NCI-H2227 (cell line): ENCODE results near the gene KDM4D.
"Not testable (repeated sequence)": the region's sequence is repeated elsewhere in the genome, so short reads cannot be mapped to it uniquely, and the experiment has no call there.

ENCODE experiments used
- DNase-seq: peaks from one replicate; lab custom pipeline; 2025; ENCODE audit not compliant: unreplicated experiment; lab: John Stamatoyannopoulos, UW

The KDM4D gene

DNA sequence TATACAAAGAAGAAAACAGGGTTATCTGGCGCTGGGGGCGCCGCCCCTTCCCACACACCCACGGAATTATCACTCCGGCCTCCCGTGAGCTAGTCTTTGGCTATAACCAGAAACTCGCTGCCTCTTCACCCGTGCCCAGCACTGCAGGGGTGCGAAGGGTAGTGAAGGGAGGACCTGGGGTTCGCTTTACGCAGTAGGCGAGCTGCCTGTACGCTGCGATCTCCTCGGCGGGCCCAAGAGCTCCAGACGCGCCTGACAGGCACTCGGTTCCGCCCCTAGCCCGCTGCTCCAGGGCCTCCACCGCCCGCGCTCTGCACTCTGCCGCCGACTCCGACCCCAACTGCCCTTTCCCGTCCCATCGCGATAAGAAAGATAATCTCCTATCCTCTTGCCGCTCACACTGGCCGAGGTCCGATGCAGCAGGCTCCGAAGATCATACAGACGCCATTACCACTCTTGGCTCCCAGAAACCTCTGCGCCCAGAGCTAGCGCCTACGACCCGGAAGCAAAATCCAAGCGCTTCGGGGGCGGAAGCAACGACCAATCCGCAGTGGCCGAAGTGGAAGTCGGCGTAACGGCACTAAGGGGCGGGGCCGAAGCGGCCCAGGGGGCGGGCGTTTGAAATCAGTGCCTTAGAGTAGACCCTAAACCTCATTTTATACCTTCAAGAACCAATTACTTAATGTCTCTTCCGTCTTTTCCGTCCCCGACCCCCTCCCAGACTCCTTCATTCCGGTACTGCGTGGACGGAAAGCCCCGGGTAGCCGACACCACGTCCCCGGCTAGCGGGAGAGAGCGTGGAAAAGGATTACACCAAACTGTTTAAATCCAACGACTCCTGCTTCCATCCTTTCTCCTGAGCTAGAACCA is at the start of gene KDM4D, which contains the start of gene CWC15:
Gene KDM4D (plus strand): TSS at position 611 of the 870 bp plus-strand sequence. CDS start 23,664 bp downstream, outside the sequence.
Gene CWC15 (minus strand): TSS at position 458 of the 870 bp plus-strand sequence. CDS start 1,371 bp downstream, outside the sequence.
- DNase-seq: peak; percentile 94

- DNase-seq: no peak
Observed at GRCh38 chr11:94924171-94924572, 49.3 kb upstream of the KDM4D start.

- no peak for DNase-seq
Observed at GRCh38 chr11:94924612-94925011, 48.9 kb upstream of the KDM4D start.

DNA sequence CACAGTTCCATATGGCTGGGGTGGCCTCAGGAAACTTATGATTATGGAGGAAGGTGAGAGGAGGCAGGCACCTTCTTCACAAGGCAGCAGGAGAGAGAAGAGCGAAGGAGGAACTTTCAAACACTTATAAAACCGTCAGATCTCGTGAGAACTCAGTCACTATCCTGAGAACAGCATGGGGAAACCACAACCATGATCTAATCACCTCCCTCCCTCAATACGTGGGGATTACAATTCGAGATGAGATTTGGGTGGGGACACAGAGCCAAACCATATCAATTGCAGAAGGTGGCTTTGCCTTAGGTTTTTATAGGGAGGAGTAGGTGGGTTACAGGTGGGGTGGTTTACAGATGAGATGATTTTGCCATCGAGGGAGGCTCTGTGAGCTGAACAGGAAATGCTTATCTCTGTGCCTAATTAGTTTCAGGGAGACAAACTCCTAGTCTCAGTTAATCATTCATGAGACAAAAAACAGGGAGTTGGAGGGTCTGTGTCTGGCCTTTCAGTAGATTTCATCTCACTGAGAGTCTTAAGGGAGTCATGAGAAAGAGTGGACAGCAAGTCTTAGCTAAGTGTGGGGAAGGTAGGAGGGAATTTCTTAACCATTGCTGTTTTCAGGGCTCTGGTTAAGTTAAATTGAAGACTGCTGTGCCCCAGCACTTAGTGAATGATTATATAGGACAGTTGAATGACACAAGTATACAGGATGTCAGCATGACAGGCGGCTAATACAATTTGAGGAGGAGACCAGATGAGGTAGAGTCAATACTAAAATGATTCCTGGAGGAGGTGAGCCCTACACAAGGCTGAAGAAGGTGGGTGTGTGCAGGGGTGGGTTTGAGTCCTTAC is 47.9 kb upstream of the KDM4D start:
- no peak for DNase-seq

GRCh38 chr11:94926271-94926625 is 47.3 kb upstream of the KDM4D start:
- DNase-seq: no peak

DNA sequence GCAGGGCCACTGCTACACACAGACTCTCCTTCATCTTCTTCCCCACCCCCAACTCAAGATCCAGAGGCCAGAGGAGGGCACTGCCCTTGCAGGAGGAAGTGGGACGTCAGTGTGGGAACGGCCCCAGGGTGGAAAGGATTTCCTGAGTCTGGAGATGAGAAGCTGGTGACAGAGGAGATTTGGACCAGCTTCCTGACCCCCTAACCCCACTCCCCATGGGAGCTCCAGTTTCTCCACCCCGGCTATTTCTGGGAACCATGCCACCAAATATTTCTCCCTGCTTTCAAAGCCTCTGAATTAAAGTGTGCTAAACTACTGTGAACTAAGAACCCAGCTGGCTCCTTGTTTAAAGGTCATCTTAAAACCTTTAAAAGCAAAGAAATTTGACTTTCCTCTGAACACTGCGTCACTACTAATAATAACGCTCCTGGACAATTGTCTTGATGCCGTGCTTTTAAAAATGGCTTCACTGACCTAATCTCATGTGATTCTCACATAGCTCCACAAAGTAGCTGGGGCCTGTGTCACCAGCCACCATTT is 46.7 kb upstream of the KDM4D start:
- peak; percentile 8 for DNase-seq

- DNase-seq: no peak
Observed at GRCh38 chr11:94928117-94928990, 45.2 kb upstream of the KDM4D start.

GRCh38 chr11:94932072-94932471 is 41.4 kb upstream of the KDM4D start:
- DNase-seq: not testable (repeated sequence)

- no peak for DNase-seq
Observed at GRCh38 chr11:94932503-94932902, 41.0 kb upstream of the KDM4D start.

DNA sequence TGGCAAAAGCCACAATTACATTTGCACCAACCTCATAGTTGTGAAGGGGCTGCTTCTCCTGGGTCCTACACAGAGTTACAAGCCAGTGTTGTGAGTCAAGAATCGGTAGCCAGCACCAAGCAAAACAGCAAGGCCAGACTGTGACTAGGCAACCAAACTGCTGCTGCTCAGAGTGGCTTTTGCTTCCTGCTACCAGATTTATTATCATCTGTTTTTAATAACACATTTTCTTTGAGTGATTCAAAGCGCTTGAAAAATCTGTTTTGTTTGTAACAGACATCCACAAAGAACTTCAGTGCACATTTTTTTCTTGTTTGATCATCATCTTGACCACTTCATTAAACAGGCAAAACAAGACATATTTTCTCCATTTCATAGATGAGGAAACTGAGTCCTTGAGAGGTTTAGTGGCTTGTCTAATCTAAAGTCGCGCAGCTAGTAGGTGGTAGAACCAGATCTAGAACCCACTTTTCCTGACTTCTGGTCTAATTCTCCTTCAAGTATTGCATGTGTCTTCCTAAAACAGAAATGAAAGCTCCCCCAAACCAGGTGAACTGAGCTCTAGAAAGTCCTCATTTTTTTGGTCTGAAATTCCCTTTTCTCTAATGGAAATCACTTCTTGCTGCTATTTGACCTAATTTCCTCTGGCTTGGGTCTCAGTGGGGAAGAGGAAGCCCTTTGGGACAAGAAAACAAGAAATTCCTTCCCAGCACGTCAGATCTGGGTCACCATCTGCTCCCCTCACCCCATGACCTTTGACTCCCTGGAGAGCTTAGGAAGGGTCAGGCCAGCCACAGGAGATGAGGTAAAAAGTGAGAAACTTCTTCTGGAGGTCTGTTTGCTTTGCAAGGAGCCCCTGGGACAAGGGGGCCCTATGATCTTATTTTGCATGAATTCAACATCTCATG is 40.0 kb upstream of the KDM4D start:
- no peak for DNase-seq

- no peak for DNase-seq
Observed at GRCh38 chr11:94934362-94934761, 39.1 kb upstream of the KDM4D start.

DNA sequence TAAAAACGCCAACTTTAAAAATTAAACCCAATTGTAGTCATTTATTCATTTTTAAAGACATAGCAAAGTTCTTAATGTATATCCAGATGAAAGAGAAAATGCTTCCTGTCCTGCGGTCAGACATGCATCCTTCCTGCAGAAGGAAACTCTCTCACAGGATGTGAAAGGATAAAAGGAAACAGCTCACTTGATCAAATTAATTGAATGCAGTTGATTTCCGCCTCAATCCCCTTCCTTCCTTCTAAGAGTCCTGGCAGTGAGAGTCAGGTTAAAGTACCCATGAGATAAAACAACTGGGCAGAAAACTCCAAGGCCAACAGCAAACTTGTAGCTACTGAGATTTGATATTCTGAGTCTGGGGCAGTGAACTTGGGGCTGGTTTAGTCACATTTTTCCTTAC is 38.7 kb upstream of the KDM4D start:
- no peak for DNase-seq

- DNase-seq: no peak
Observed at GRCh38 chr11:94938095-94939055, 35.1 kb upstream of the KDM4D start.

DNA sequence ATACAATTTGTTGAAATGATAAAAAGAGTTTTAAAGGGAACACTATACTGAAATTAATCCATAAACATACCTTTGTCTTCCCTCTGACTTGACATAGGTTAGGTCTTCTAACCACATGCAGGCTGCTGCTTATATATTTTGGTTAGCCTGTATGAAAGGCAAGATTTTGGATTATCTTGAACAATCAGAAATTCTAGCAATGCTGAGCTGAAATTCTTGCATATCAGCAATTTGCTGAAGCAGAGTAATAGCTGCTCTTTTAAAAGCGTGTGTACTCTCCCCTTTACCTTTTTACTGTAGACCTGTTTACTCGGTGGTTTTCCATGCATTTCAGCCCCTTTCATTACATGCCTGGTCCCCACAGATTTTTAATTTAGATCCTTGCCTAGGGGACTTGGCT is 34.2 kb upstream of the KDM4D start:
- DNase-seq: no peak

- DNase-seq: peak; percentile 32
Observed at GRCh38 chr11:94941131-94941530, 32.4 kb upstream of the KDM4D start.

GRCh38 chr11:94946812-94947211 is 26.7 kb upstream of the KDM4D start:
- no peak for DNase-seq

GRCh38 chr11:94948070-94948617 is 25.4 kb upstream of the KDM4D start:
- DNase-seq: peak; percentile 13

GRCh38 chr11:94954753-94955152 is 18.8 kb upstream of the KDM4D start:
- DNase-seq: no peak
